LNCaP clone FGC (cell line): ENCODE results near the gene HESX1.

Experiments used
- DNase-seq: peaks from one replicate; pipeline ENCODE4 v3.0.0-alpha.2; 2011; ENCODE audit warnings: low read depth
- H3K4me3 ChIP-seq: 2 replicates; pipeline ENCODE4 v1.5.1; 2011; ENCODE audit warnings: mild to moderate bottlenecking, low read depth, low read length, control low read depth
- CTCF ChIP-seq: IDR thresholded peaks from 2 replicates; pipeline ENCODE4 v1.5.1; 2012; ENCODE audit warnings: mild to moderate bottlenecking; ENCODE audit not compliant: control insufficient read depth, insufficient read depth; ENCODE audit errors: extremely low read depth

Gene HESX1

DNA sequence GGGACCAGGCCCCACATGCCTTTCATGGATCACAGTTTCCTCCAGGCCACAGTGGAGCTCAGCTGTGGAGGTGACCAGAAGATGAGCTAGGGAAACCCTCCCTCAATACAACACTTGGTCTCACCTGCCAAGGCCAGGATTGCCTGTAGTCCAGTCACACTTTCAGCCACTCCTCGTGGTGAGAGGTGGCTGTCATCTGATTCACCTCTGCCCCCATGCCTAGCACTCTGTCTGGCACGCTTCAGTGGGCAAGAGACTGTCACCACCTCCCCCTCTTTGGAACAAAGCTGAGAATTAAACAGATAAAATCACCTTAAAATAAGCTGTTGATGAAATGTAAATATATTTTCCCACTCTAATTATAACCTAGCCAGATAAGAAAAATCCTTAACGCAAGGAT lies 30.7 kb downstream of the HESX1 start:
- TF ChIP-seq CTCF, result no peak
- no peak overlapping the region for H3K4me3 ChIP-seq
- DNase-seq, result no peak

- no peak for TF ChIP-seq CTCF
- DNase-seq, result no peak
- no peak overlapping the region for H3K4me3 ChIP-seq
Measured at GRCh38 chr3:57168151-57168550, 31.6 kb downstream of the HESX1 start.

DNA sequence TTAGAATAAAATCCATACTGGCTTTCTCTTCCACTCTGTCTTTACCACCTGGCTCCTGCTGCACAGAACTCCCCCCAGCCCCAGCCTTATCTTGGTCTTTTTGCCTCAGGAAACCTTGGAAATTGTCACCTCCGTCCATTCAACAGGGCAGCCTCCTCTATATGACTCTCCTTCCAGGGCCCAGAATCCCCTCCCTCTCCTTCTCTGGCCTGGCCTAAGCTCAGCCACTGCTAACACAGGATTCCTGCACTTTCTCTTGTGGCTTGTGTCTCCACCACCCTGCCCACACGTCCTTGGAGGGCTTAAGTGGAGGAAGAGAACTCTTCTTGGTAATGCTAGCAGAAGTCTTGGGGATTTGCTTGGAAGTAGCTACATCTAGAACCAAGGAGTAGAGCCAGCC lies 33.1 kb downstream of the HESX1 start:
- no peak overlapping the region for H3K4me3 ChIP-seq
- no peak for DNase-seq
- no peak for TF ChIP-seq CTCF

GRCh38 chr3:57165641-57166040 lies 34.1 kb downstream of the HESX1 start:
- TF ChIP-seq CTCF, result no peak
- H3K4me3 ChIP-seq, result peak overlapping the region; percentile 29; the same call in 1 of the 2 replicates
- no peak for DNase-seq

DNA sequence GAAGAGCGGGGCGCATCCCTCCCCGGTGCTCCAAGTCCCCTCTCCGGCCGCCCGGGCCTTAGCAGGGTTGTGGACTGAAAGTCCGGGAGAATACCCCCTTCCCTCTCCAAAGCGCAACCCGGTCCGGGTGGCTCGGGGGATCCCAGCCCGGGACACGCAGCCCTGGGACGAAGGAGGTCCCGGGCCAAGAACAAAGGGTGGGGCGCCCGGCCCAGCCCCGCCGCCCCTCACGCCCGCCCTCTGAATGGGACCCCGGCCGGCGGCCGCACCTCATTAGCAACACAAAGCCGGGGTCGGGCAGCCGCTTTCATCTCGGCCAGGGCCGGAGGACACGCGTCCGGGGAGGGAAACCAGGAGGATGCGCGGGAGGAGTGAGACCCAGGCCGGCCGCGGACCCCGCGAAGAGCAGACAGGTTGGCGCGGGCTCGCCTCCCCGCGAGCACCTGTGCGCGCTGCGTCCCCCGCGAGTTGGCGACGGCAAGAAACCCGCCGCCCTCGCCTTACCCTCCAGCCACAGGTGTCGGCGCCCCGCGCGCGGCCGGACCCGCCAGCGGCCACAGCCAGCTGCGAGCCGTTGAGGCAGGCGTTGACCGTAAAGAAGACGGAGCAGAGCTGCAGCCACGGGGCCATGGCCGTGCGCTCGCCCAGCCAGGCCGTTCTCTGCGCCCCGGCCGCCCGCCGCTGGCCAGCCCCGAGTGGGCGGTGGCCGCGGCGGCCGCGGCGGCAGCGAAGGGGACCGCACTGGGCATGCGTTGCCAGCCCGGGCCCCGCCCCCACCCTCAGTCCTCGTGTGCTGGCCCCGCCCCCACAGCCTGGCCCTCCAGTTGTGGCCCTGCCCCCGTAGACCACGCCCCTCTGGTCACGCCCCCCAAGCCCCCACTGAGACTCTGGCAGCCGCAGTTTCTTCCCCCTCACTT lies 34.9 kb downstream of the HESX1 start, which contains the start of gene IL17RD:
TSS of gene IL17RD (minus strand) at position 697 of the 917 bp plus-strand sequence. CDS start at position 630, 67 bp downstream.
- no peak for TF ChIP-seq CTCF
- H3K4me3 ChIP-seq, result peak within 1 kb of the TSS; percentile 57
- no peak for DNase-seq

DNA sequence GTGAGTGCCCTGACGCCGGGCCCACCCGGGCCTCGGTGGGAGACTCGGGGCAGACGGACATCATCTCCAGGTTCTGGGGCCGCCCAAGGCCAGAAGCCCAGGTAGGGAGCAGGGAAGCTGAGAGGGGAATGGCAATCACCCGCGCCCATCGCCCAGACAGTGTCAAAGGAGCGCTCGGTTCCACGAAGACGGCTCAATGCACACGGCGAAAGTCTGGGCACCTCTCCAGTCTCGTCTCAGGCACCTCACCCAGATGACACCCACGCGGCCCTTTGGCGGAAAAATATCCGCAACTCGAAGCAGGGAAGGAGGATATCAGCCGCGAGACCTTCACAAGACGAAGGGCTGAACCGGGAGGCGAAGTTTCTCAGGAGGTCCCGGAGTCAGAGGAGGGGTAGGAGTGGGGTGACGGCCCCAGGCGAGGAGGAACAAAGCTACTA lies 35.5 kb downstream of the HESX1 start:
- peak overlapping the region; percentile 57 for H3K4me3 ChIP-seq
- no peak for DNase-seq
- no peak for TF ChIP-seq CTCF

GRCh38 chr3:57163751-57164150 lies 36.0 kb downstream of the HESX1 start:
- DNase-seq, result no peak
- no peak for TF ChIP-seq CTCF
- H3K4me3 ChIP-seq, result no peak overlapping the region
